Spleen (tissue), 11 donors: Measurements from ENCODE around the gene DENND1A. TPM values are rescaled to one million over a fixed set of nuclear protein-coding genes. Genes with fewer than 3 reads are reported as not detected.

Experiments used
- DNase-seq: peaks from one replicate; pipeline ENCODE4 v3.0.0-alpha.2; 2020
- H3K27ac ChIP-seq, 8 donors: fragments of 200-600 bp; sonication (generic) in 7 of 8; 1 replicate in 4 of 8; 2 replicates in 4 of 8; pipeline versions ENCODE4 v1.5.0 to v1.8.0; 2016 to 2021; ENCODE audit warnings: inconsistent platforms in 4 of 8, mild to moderate bottlenecking in 4 of 8, moderate library complexity in 1 of 8
- H3K27me3 ChIP-seq, 7 donors: fragments of 200-600 bp; sonication (generic) in 6 of 7; replicated peaks in 1 of 7; 1 replicate in 4 of 7; 2 replicates in 3 of 7; pipeline versions ENCODE4 v1.5.0 to v1.8.0; 2016 to 2021; ENCODE audit warnings: inconsistent platforms in 3 of 7, mild to moderate bottlenecking in 1 of 7
- H3K36me3 ChIP-seq, 6 donors: fragments of 200-600 bp; sonication (generic) in 5 of 6; 1 replicate in 4 of 6; 2 replicates in 2 of 6; pipeline versions ENCODE4 v1.5.0 to v1.8.0; 2016 to 2021; ENCODE audit warnings: inconsistent platforms in 2 of 6
- H3K4me1 ChIP-seq, 6 donors: fragments of 200-600 bp; sonication (generic) in 5 of 6; 1 replicate in 3 of 6; 2 replicates in 3 of 6; pipeline versions ENCODE4 v1.5.0 to v1.8.0; 2016 to 2021; ENCODE audit warnings: inconsistent platforms in 3 of 6
- H3K4me3 ChIP-seq, 8 donors: fragments of 200-600 bp; sonication (generic) in 7 of 8; 1 replicate in 4 of 8; 2 replicates in 4 of 8; pipeline versions ENCODE4 v1.5.0 to v1.8.0; 2016 to 2021; ENCODE audit warnings: inconsistent platforms in 4 of 8, mild to moderate bottlenecking in 4 of 8, moderate library complexity in 2 of 8
- H3K9me3 ChIP-seq, 8 donors: fragments of 200-600 bp; sonication (generic) in 7 of 8; 1 replicate in 4 of 8; 2 replicates in 4 of 8; pipeline versions ENCODE4 v1.5.0 to v1.8.0; 2016 to 2021; ENCODE audit warnings: inconsistent platforms in 4 of 8
- CTCF ChIP-seq, 11 experiments: fragments of 200-600 bp in 7 of 11; fragments of 450-650 bp in 4 of 11; sonication (generic) in 4 of 11; IDR thresholded peaks in 8 of 11; conservative IDR thresholded peaks in 3 of 11; 1 replicate in 7 of 11; 2 replicates in 4 of 11; pipeline versions ENCODE4 v1.4.0 to v1.8.0; 2016 to 2021; ENCODE audit warnings: antibody characterized with exemption in 11 of 11, inconsistent platforms in 4 of 11, mild to moderate bottlenecking in 1 of 11
- POLR2A ChIP-seq, 3 donors: fragments of 450-650 bp; IDR thresholded peaks; one replicate each; pipeline ENCODE4 v1.5.1; 2017; ENCODE audit warnings: antibody characterized with exemption in 3 of 3, mild to moderate bottlenecking in 1 of 3
- POLR2AphosphoS5 ChIP-seq, 3 donors: sonication (generic); formaldehyde crosslinking; IDR thresholded peaks; one replicate each; pipeline ENCODE4 v1.5.1; 2017; ENCODE audit warnings: antibody characterized with exemption in 3 of 3
- WGBS, 5 donors: extraction: QIAGEN DNeasy Blood & Tissue Kit in 3 of 5; methylation state at CpG; one replicate each; pipeline versions ENCODE4 v1.1.5 to v1.1.7; 2013 to 2018; 5-methylcytosine and 5-hydroxymethylcytosine counted together
- intact Hi-C: fragments of 100-400 bp; cut with DNase I; formaldehyde crosslinking; loops from one replicate; pipeline ENCODE4 v1.15.0; 2023; ENCODE audit warnings: low total_unique reads
- polyA plus RNA-seq, 3 donors: library from polyadenylated mRNA; stranded (reverse); fragments of 200-250 nt; gene quantifications; one replicate each; pipeline ENCODE4 v1.2.1, GENCODE V29; 2013
- total RNA-seq, 7 donors: library from RNA; depleted of rRNA in 3 of 7; stranded (reverse); fragments of >200 nt in 3 of 7; fragmentation: NEBNext Ultra II Directional in 4 of 7; extraction: Animal tissue kit (Norgen Biotek cat#: 25700) in 4 of 7; gene quantifications; one replicate each; pipeline versions ENCODE4 v1.1.0 to v1.2.1, GENCODE V29; 2016 to 2021
- donor health status: healthy with polysubstance abuse.
- donor health status: DM: no; HTN: no; CAD: no; lungs with moderate emphysema.
- donor health status: DM: no; HTN: no; CAD: no.
- donor health status: Bipolar disorder and iron deficiency.
- donor health status: healthy.
- donor health status: DM: no; HTN: no; CAD: no.
- donor health status: DM: yes; HTN: yes; CAD: no.

The DENND1A gene
- total and polyA plus RNA-seq, 10 donors, result 5.4 to 59.3 (median 48.8) TPM

GRCh38 chr9:123832858-123833650 lies 96.9 kb downstream of the DENND1A start:
- Histone ChIP-seq H3K4me1 (peaks cover 18 to 42% (median 29%) of the 10 kb centered on the region in 6 donors), H3K27me3 (no peaks in the 10 kb centered on the region), H3K4me3 (no peak overlapping the region), H3K9me3 (peaks cover 9 to 37% (median 28%) of the 10 kb centered on the region in 8 donors), H3K36me3 (peaks cover 0 to 12% (median 0%) of the 10 kb centered on the region in 6 donors), H3K27ac (peak overlapping the region in 2 of 8 donors; percentile 22 to 82)
- peak; percentile 77 for DNase-seq
- WGBS, 5 donors, result 53 to 87% (median 80%) methylated on average over 8 of the region's 8 CpGs
- no peak for TF ChIP-seq POLR2AphosphoS5 (IDR thresholded peaks at IDR 0.05)
- TF ChIP-seq POLR2A (IDR thresholded peaks at IDR 0.05), result no peak
- TF ChIP-seq CTCF (IDR thresholded peaks at IDR 0.05 in 8 of 11, conservative IDR thresholded peaks at IDR 0.05 in 3 of 11), result no peak
- intact Hi-C loops, result no loop called here

GRCh38 chr9:123832176-123832575 lies 97.8 kb downstream of the DENND1A start:
- Histone ChIP-seq H3K9me3 (peaks cover 9 to 46% (median 37%) of the 10 kb centered on the region in 8 donors), H3K27ac (no peak overlapping the region), H3K4me3 (no peak overlapping the region), H3K36me3 (peaks cover 0 to 19% (median 0%) of the 10 kb centered on the region in 6 donors), H3K4me1 (peaks cover 18 to 42% (median 29%) of the 10 kb centered on the region in 6 donors), H3K27me3 (no peaks in the 10 kb centered on the region)
- DNase-seq, result no peak
- TF ChIP-seq POLR2AphosphoS5 (IDR thresholded peaks at IDR 0.05) (no peak), POLR2A (IDR thresholded peaks at IDR 0.05) (no peak), CTCF (IDR thresholded peaks at IDR 0.05 in 8 of 11, conservative IDR thresholded peaks at IDR 0.05 in 3 of 11) (no peak)
- intact Hi-C loops, result no loop called here

GRCh38 chr9:123828449-123828848 lies 101.5 kb downstream of the DENND1A start:
- Histone ChIP-seq H3K4me1 (peaks cover 0 to 12% (median 4%) of the 10 kb centered on the region in 6 donors), H3K36me3 (peaks cover 0 to 19% (median 0%) of the 10 kb centered on the region in 6 donors), H3K4me3 (no peak overlapping the region), H3K9me3 (peaks cover 9 to 49% (median 40%) of the 10 kb centered on the region in 8 donors), H3K27ac (no peak overlapping the region), H3K27me3 (no peaks in the 10 kb centered on the region)
- no peak for DNase-seq
- no peak for TF ChIP-seq CTCF (IDR thresholded peaks at IDR 0.05 in 8 of 11, conservative IDR thresholded peaks at IDR 0.05 in 3 of 11)
- TF ChIP-seq POLR2A (IDR thresholded peaks at IDR 0.05), result no peak
- no peak for TF ChIP-seq POLR2AphosphoS5 (IDR thresholded peaks at IDR 0.05)
- intact Hi-C loops, result no loop called here

GRCh38 chr9:123825342-123826060 lies 104.4 kb downstream of the DENND1A start:
- no peak overlapping the region for H3K27ac ChIP-seq
- DNase-seq, result no peak
- no peaks in the 10 kb centered on the region for H3K27me3 ChIP-seq
- peaks cover 9 to 39% (median 33%) of the 10 kb centered on the region in 8 donors for H3K9me3 ChIP-seq
- no peak for TF ChIP-seq POLR2AphosphoS5 (IDR thresholded peaks at IDR 0.05)
- TF ChIP-seq CTCF (IDR thresholded peaks at IDR 0.05 in 8 of 11, conservative IDR thresholded peaks at IDR 0.05 in 3 of 11), result no peak
- no peak for TF ChIP-seq POLR2A (IDR thresholded peaks at IDR 0.05)
- no peaks in the 10 kb centered on the region for H3K4me1 ChIP-seq
- H3K4me3 ChIP-seq, result no peak overlapping the region
- 95 to 99% (median 95%) methylated on average over 5 of the region's 5 CpGs for WGBS, 5 donors
- intact Hi-C loops, result no loop called here
- H3K36me3 ChIP-seq, result peaks cover 0 to 19% (median 0%) of the 10 kb centered on the region in 6 donors
